SK-N-SH (cell line): ENCODE data around the gene AREL1. TPM values are rescaled to one million over a fixed set of nuclear protein-coding genes. Genes with fewer than 3 reads are reported as not detected.

Source experiments
- CTCF ChIA-PET: fragments of 300-600, 350-600 bp; formaldehyde crosslinking; extraction: SDS; loops from one replicate; lab custom pipeline; 2021; lab: Yijun Ruan, JAX
- POLR2A ChIA-PET: fragments of 350-600 bp; sonication (Branson Sonifier 250); formaldehyde crosslinking; extraction: SDS; loops from one replicate; lab custom pipeline; 2020; ENCODE audit warnings: antibody characterized with exemption, inconsistent platforms; lab: Yijun Ruan, JAX
- DNase-seq: peaks from one replicate; pipeline ENCODE4 v3.0.0; 2012
- H2AFZ ChIP-seq: fragments of 200-600 bp; sonication (generic); 2 replicates; pipeline ENCODE4 v1.8.1; 2016; ENCODE audit warnings: antibody characterized with exemption, mild to moderate bottlenecking, low read depth
- H3F3A ChIP-seq: fragments of 200-600 bp; sonication (generic); replicated peaks from 2 replicates; pipeline ENCODE3; 2016; ENCODE audit warnings: antibody characterized with exemption, mild to moderate bottlenecking; ENCODE audit not compliant: insufficient read depth
- H3K27ac ChIP-seq, 2 experiments: fragments of 200-500 bp in 1 of 2; fragments of 200-600 bp in 1 of 2; sonication (Bioruptor generic) in 1 of 2; sonication (generic), shearing (Covaris generic) in 1 of 2; 2 replicates each; pipeline versions ENCODE4 v1.5.1 to v1.6.1; 2014 to 2016; ENCODE audit warnings: low read depth in 2 of 2, inconsistent platforms in 1 of 2, low read length in 1 of 2, mild to moderate bottlenecking in 1 of 2, mixed read lengths in 1 of 2
- H3K27me3 ChIP-seq: fragments of 200-600 bp; sonication (generic), shearing (Covaris generic); 2 replicates; pipeline ENCODE4 v1.6.1; 2016; ENCODE audit warnings: mixed run types; ENCODE audit not compliant: insufficient read depth
- H3K36me3 ChIP-seq, 2 experiments: fragments of 200-500 bp in 1 of 2; fragments of 200-600 bp in 1 of 2; sonication (Bioruptor generic) in 1 of 2; sonication (generic) in 1 of 2; replicated peaks in 1 of 2; 2 replicates each; pipeline versions ENCODE3 to v1.5.1; 2014 to 2016; ENCODE audit warnings: low read length in 1 of 2, mild to moderate bottlenecking in 1 of 2; ENCODE audit not compliant: insufficient read depth in 2 of 2, control insufficient read depth in 1 of 2
- H3K4me1 ChIP-seq, 2 experiments: fragments of 200-500 bp in 1 of 2; fragments of 200-600 bp in 1 of 2; sonication (Bioruptor generic) in 1 of 2; sonication (generic), shearing (Covaris generic) in 1 of 2; 2 replicates each; pipeline versions ENCODE4 v1.5.1 to v1.6.1; 2014 to 2016; ENCODE audit warnings: low read depth in 1 of 2, low read length in 1 of 2, mixed run types in 1 of 2; ENCODE audit not compliant: insufficient read depth in 2 of 2, control insufficient read depth in 1 of 2
- H3K4me2 ChIP-seq: fragments of 200-600 bp; sonication (generic), shearing (Covaris generic); 2 replicates; pipeline ENCODE4 v1.6.1; 2017; ENCODE audit warnings: mixed run types
- H3K4me3 ChIP-seq, 2 experiments: fragments of 200-500 bp in 1 of 2; fragments of 200-600 bp in 1 of 2; sonication (Bioruptor generic) in 1 of 2; sonication (generic), shearing (Covaris generic) in 1 of 2; 2 replicates each; pipeline versions ENCODE4 v1.5.1 to v1.8.1; 2014 to 2016; ENCODE audit warnings: low read depth in 2 of 2, inconsistent platforms in 1 of 2, low read length in 1 of 2, mild to moderate bottlenecking in 1 of 2, mixed read lengths in 1 of 2, moderate library complexity in 1 of 2
- H3K79me2 ChIP-seq: fragments of 200-600 bp; sonication (generic); 2 replicates; pipeline ENCODE4 v1.8.1; 2017; ENCODE audit warnings: mild to moderate bottlenecking; ENCODE audit not compliant: insufficient read depth
- H3K9ac ChIP-seq: fragments of 200-600 bp; sonication (generic); 2 replicates; pipeline ENCODE4 v1.6.1; 2017; ENCODE audit warnings: mixed run types
- H3K9me2 ChIP-seq: fragments of 200-600 bp; sonication (generic); 2 replicates; pipeline ENCODE4 v1.6.1; 2017; ENCODE audit warnings: mixed run types
- H3K9me3 ChIP-seq: fragments of 200-600 bp; sonication (generic); 2 replicates; pipeline ENCODE4 v1.6.1; 2017; ENCODE audit warnings: mixed run types, mild to moderate bottlenecking, moderate library complexity
- H4K20me1 ChIP-seq: fragments of 200-600 bp; sonication (generic); 2 replicates; pipeline ENCODE4 v1.6.1; 2017; ENCODE audit warnings: mild to moderate bottlenecking, mixed run types; ENCODE audit not compliant: insufficient read depth
- CHD2 ChIP-seq: fragments of 150-350 bp; IDR thresholded peaks from 2 replicates; pipeline ENCODE4 v1.6.1; 2018; ENCODE audit warnings: low read length; ENCODE audit not compliant: partially characterized antibody
- ELF1 ChIP-seq: IDR thresholded peaks from 2 replicates; pipeline ENCODE4 v1.4.0; 2012
- EP300 ChIP-seq, 2 experiments: IDR thresholded peaks; 2 replicates each; pipeline versions ENCODE4 v1.4.0 to v1.6.1; 2012; ENCODE audit warnings: borderline replicate concordance in 1 of 2, low read depth in 1 of 2, low read length in 1 of 2
- EZH2phosphoT487 ChIP-seq: fragments of 200-600 bp; sonication (generic); IDR thresholded peaks from 2 replicates; pipeline ENCODE4 v1.6.1; 2017; ENCODE audit warnings: low read depth, mixed run types, mild to moderate bottlenecking, antibody characterized with exemption, moderate library complexity, borderline replicate concordance
- FOXJ3 ChIP-seq: sonication (generic); formaldehyde crosslinking; IDR thresholded peaks from 2 replicates; pipeline ENCODE4 v1.5.1; 2020; ENCODE audit warnings: mild to moderate bottlenecking, missing genetic modification reagents
- GABPA ChIP-seq: IDR thresholded peaks from 2 replicates; pipeline ENCODE4 v1.4.0; 2012; ENCODE audit warnings: low read depth, mild to moderate bottlenecking
- GATA2 ChIP-seq: sonication (generic); formaldehyde crosslinking; IDR thresholded peaks from 2 replicates; pipeline ENCODE4 v1.5.0; 2020; ENCODE audit warnings: mild to moderate bottlenecking, missing genetic modification reagents
- MEF2A ChIP-seq: IDR thresholded peaks from 2 replicates; pipeline ENCODE4 v1.4.0; 2012; ENCODE audit warnings: low read depth, borderline replicate concordance
- POLR2AphosphoS5 ChIP-seq: IDR thresholded peaks from 2 replicates; pipeline ENCODE4 v1.6.1; 2012; ENCODE audit warnings: low read depth, low read length
- RAD21 ChIP-seq: IDR thresholded peaks from 2 replicates; pipeline ENCODE4 v1.6.1; 2012; ENCODE audit warnings: mild to moderate bottlenecking, low read length
- RFX5 ChIP-seq: IDR thresholded peaks from 2 replicates; pipeline ENCODE4 v1.6.1; 2012; ENCODE audit warnings: mild to moderate bottlenecking, improper control_type of control experiment, low read length
- RXRA ChIP-seq: IDR thresholded peaks from 2 replicates; pipeline ENCODE4 v1.4.0; 2012; ENCODE audit warnings: low read depth, mild to moderate bottlenecking, borderline replicate concordance
- SIN3A ChIP-seq: IDR thresholded peaks from 2 replicates; pipeline ENCODE4 v1.6.1; 2012; ENCODE audit warnings: low read depth, mild to moderate bottlenecking, low read length, moderate library complexity, borderline replicate concordance
- TCF12 ChIP-seq: IDR thresholded peaks from 2 replicates; pipeline ENCODE4 v1.4.0; 2012
- TEAD4 ChIP-seq: IDR thresholded peaks from 2 replicates; pipeline ENCODE4 v1.4.0; 2012; ENCODE audit warnings: mild to moderate bottlenecking, borderline replicate concordance; ENCODE audit not compliant: insufficient read depth
- WGBS: methylation state at CpG from one replicate; pipeline ENCODE4 v1.1.6; 2017; ENCODE audit warnings: low lambda C conversion rate; 5-methylcytosine and 5-hydroxymethylcytosine counted together
- polyA plus RNA-seq, 3 experiments: library from polyadenylated mRNA; depleted of rRNA; stranded (reverse); fragments of >200 nt; gene quantifications; 2 replicates each; pipeline ENCODE4 v1.2.3, GENCODE V29; 2012
- TF ChIP-seq, protein P1 (sequence below): IDR thresholded peaks from 2 replicates; pipeline ENCODE4 v1.4.0; 2012; ENCODE audit warnings: low read depth, borderline replicate concordance
- TF ChIP-seq, protein P2 (sequence below): fragments of 200-600 bp; sonication (generic); IDR thresholded peaks from 2 replicates; pipeline ENCODE4 v1.6.1; 2017; ENCODE audit warnings: antibody characterized with exemption, mild to moderate bottlenecking, moderate library complexity
- TF ChIP-seq, protein P3 (sequence below): fragments of 150-350 bp; IDR thresholded peaks from 2 replicates; pipeline ENCODE4 v1.6.1; 2017; ENCODE audit warnings: antibody characterized with exemption, low read length, low read depth, borderline replicate concordance
- TF ChIP-seq, protein P4 (sequence below): IDR thresholded peaks from 2 replicates; pipeline ENCODE4 v1.4.0; 2012; ENCODE audit warnings: low read depth
- TF ChIP-seq, protein P5 (sequence below): IDR thresholded peaks from 2 replicates; pipeline ENCODE4 v1.6.1; 2012; ENCODE audit warnings: mild to moderate bottlenecking, low read depth, low read length, moderate library complexity

Gene AREL1
- polyA plus RNA-seq, 1 of the 3 experiments (the other 2 are of a cell fraction): 35.1 TPM

- TF ChIP-seq RAD21 (peak; percentile 54), RXRA (no peak; the same call in 1 of the 2 replicates), TCF12 (no peak), MEF2A (no peak), EZH2phosphoT487 (no peak), TEAD4 (no peak), RFX5 (no peak)
- TF ChIP-seq, protein P1, sequence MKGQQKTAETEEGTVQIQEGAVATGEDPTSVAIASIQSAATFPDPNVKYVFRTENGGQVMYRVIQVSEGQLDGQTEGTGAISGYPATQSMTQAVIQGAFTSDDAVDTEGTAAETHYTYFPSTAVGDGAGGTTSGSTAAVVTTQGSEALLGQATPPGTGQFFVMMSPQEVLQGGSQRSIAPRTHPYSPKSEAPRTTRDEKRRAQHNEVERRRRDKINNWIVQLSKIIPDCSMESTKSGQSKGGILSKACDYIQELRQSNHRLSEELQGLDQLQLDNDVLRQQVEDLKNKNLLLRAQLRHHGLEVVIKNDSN: no peak
- TF ChIP-seq, protein P2, sequence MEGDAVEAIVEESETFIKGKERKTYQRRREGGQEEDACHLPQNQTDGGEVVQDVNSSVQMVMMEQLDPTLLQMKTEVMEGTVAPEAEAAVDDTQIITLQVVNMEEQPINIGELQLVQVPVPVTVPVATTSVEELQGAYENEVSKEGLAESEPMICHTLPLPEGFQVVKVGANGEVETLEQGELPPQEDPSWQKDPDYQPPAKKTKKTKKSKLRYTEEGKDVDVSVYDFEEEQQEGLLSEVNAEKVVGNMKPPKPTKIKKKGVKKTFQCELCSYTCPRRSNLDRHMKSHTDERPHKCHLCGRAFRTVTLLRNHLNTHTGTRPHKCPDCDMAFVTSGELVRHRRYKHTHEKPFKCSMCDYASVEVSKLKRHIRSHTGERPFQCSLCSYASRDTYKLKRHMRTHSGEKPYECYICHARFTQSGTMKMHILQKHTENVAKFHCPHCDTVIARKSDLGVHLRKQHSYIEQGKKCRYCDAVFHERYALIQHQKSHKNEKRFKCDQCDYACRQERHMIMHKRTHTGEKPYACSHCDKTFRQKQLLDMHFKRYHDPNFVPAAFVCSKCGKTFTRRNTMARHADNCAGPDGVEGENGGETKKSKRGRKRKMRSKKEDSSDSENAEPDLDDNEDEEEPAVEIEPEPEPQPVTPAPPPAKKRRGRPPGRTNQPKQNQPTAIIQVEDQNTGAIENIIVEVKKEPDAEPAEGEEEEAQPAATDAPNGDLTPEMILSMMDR: peak; percentile 63
Observed at GRCh38 chr14:74612350-74613021, 100.4 kb downstream of the AREL1 start (continued).

GRCh38 chr14:74611650-74612349 lies 101.1 kb downstream of the AREL1 start, which contains the start of gene LTBP2:
TSS of gene LTBP2 (minus strand) at chr14:74612237. CDS start at chr14:74611944, 293 bp downstream.
- no peaks in the 10 kb centered on the region for H3K27me3 ChIP-seq
- peak; percentile 68 for DNase-seq
- ChIA-PET POLR2A (interaction anchor here (0.7 kb wide), 1 partner anchor 122 kb away, joined by 3 read pairs; no protein-coding TSS in a partner anchor), CTCF (interaction anchor here (0.6 to 6.4 kb wide), 56 partner anchors 11 to 288 kb away, joined by 3 to 126 read pairs (median 5); partner anchors contain the start of genes ISCA2 and NPC2)
- H4K20me1 ChIP-seq: peaks cover 9% of the 10 kb centered on the region; the same call in 1 of the 2 replicates
- 3% methylated on average over 6 of the region's 70 CpGs for WGBS
- TF ChIP-seq, protein P3, sequence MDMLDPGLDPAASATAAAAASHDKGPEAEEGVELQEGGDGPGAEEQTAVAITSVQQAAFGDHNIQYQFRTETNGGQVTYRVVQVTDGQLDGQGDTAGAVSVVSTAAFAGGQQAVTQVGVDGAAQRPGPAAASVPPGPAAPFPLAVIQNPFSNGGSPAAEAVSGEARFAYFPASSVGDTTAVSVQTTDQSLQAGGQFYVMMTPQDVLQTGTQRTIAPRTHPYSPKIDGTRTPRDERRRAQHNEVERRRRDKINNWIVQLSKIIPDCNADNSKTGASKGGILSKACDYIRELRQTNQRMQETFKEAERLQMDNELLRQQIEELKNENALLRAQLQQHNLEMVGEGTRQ: no peak
- TF ChIP-seq FOXJ3 (no peak), POLR2AphosphoS5 (peak; percentile 25), SIN3A (no peak), GABPA (no peak), RFX5 (no peak), CHD2 (no peak), EZH2phosphoT487 (no peak), EP300 (IDR thresholded peaks at IDR 0.05; ENCODE audit: borderline replicate concordance in 1 of 2, low read depth in 1 of 2, low read length in 1 of 2) (no peak), GATA2 (CRISPR knock-in tag) (no peak), TEAD4 (no peak), ELF1 (peak; percentile 10; the same call in 1 of the 2 replicates), MEF2A (no peak)
- TF ChIP-seq, protein P4, sequence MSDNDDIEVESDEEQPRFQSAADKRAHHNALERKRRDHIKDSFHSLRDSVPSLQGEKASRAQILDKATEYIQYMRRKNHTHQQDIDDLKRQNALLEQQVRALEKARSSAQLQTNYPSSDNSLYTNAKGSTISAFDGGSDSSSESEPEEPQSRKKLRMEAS: no peak
- TF ChIP-seq, protein P5, sequence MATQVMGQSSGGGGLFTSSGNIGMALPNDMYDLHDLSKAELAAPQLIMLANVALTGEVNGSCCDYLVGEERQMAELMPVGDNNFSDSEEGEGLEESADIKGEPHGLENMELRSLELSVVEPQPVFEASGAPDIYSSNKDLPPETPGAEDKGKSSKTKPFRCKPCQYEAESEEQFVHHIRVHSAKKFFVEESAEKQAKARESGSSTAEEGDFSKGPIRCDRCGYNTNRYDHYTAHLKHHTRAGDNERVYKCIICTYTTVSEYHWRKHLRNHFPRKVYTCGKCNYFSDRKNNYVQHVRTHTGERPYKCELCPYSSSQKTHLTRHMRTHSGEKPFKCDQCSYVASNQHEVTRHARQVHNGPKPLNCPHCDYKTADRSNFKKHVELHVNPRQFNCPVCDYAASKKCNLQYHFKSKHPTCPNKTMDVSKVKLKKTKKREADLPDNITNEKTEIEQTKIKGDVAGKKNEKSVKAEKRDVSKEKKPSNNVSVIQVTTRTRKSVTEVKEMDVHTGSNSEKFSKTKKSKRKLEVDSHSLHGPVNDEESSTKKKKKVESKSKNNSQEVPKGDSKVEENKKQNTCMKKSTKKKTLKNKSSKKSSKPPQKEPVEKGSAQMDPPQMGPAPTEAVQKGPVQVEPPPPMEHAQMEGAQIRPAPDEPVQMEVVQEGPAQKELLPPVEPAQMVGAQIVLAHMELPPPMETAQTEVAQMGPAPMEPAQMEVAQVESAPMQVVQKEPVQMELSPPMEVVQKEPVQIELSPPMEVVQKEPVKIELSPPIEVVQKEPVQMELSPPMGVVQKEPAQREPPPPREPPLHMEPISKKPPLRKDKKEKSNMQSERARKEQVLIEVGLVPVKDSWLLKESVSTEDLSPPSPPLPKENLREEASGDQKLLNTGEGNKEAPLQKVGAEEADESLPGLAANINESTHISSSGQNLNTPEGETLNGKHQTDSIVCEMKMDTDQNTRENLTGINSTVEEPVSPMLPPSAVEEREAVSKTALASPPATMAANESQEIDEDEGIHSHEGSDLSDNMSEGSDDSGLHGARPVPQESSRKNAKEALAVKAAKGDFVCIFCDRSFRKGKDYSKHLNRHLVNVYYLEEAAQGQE: no peak
- H3K4me1 ChIP-seq: peaks cover 17 to 37% of the 10 kb centered on the region in 2 experiments; a peak in 3 of 4 replicates
- H2AFZ ChIP-seq: peak within 1 kb of the TSS; percentile 49; the same call in 1 of the 2 replicates
- H3K4me2 ChIP-seq: peak within 1 kb of the TSS; percentile 93
- H3F3A ChIP-seq: peaks cover 40% of the 10 kb centered on the region
- peak within 1 kb of the TSS; percentile 82 for H3K9ac ChIP-seq
- H3K27ac ChIP-seq: peak within 1 kb of the TSS; percentile 75 to 99
- H3K4me3 ChIP-seq: peak within 1 kb of the TSS; percentile 68 to 73
- no peaks in the 10 kb centered on the region for H3K9me2 ChIP-seq
- H3K36me3 ChIP-seq: peaks cover 0 to 14% of the 10 kb centered on the region in 2 experiments
- H3K79me2 ChIP-seq: peaks cover 94% of the 10 kb centered on the region
- no peaks in the 10 kb centered on the region for H3K9me3 ChIP-seq
